ENCODE results near the gene XYLT1. TPM values are rescaled to one million over a fixed set of nuclear protein-coding genes. Genes with fewer than 3 reads are reported as not detected.

Gene XYLT1
- total RNA-seq, 1 donor from 2014 or later = 9.4 TPM

GRCh38 chr16:17278988-17279387, 191.8 kb downstream of the XYLT1 start:
- H3K9ac ChIP-seq (ENCODE audit: low read depth in 1 of 3, low read length in 3 of 3) = no peak overlapping the region
- H3K27ac ChIP-seq (ENCODE audit: low read depth, low read length) = no peak overlapping the region
- H3K36me3 ChIP-seq (ENCODE audit: control insufficient read depth in 3 of 3, insufficient read depth in 3 of 3, low read length in 3 of 3) = no peaks in the 10 kb centered on the region
- H3K4me1 ChIP-seq (ENCODE audit: control insufficient read depth in 3 of 3, insufficient read depth in 3 of 3, low read length in 3 of 3) = peaks cover 0 to 3% (median 3%) of the 10 kb centered on the region in 3 donors
- no peaks in the 10 kb centered on the region for H3K9me3 ChIP-seq (ENCODE audit: control insufficient read depth in 3 of 3, low read length in 3 of 3)
- H3K4me3 ChIP-seq (ENCODE audit: low read length in 3 of 3) = no peak overlapping the region
- no peaks in the 10 kb centered on the region for H3K27me3 ChIP-seq (ENCODE audit: control insufficient read depth in 3 of 3, insufficient read depth in 3 of 3, low read length in 3 of 3)

GRCh38 chr16:17277981-17278381, 192.8 kb downstream of the XYLT1 start:
- no peak overlapping the region for H3K9ac ChIP-seq (ENCODE audit: low read depth in 1 of 3, low read length in 3 of 3)
- no peaks in the 10 kb centered on the region for H3K9me3 ChIP-seq (ENCODE audit: control insufficient read depth in 3 of 3, low read length in 3 of 3)
- H3K4me1 ChIP-seq (ENCODE audit: control insufficient read depth in 3 of 3, insufficient read depth in 3 of 3, low read length in 3 of 3) = peaks cover 0 to 3% (median 3%) of the 10 kb centered on the region in 3 donors
- no peaks in the 10 kb centered on the region for H3K36me3 ChIP-seq (ENCODE audit: control insufficient read depth in 3 of 3, insufficient read depth in 3 of 3, low read length in 3 of 3)
- H3K4me3 ChIP-seq (ENCODE audit: low read length in 3 of 3) = no peak overlapping the region
- no peaks in the 10 kb centered on the region for H3K27me3 ChIP-seq (ENCODE audit: control insufficient read depth in 3 of 3, insufficient read depth in 3 of 3, low read length in 3 of 3)
- no peak overlapping the region for H3K27ac ChIP-seq (ENCODE audit: low read depth, low read length)

- no peaks in the 10 kb centered on the region for H3K27me3 ChIP-seq (ENCODE audit: control insufficient read depth in 3 of 3, insufficient read depth in 3 of 3, low read length in 3 of 3)
- peaks cover under 1 to 9% (median 3%) of the 10 kb centered on the region in 3 donors for H3K4me1 ChIP-seq (ENCODE audit: control insufficient read depth in 3 of 3, insufficient read depth in 3 of 3, low read length in 3 of 3)
- H3K9ac ChIP-seq (ENCODE audit: low read depth in 1 of 3, low read length in 3 of 3) = no peak overlapping the region
- no peak overlapping the region for H3K4me3 ChIP-seq (ENCODE audit: low read length in 3 of 3)
- no peaks in the 10 kb centered on the region for H3K36me3 ChIP-seq (ENCODE audit: control insufficient read depth in 3 of 3, insufficient read depth in 3 of 3, low read length in 3 of 3)
- H3K27ac ChIP-seq (ENCODE audit: low read depth, low read length) = no peak overlapping the region
- H3K9me3 ChIP-seq (ENCODE audit: control insufficient read depth in 3 of 3, low read length in 3 of 3) = no peaks in the 10 kb centered on the region
Observed at GRCh38 chr16:17276610-17277009, 194.2 kb downstream of the XYLT1 start.

- no peaks in the 10 kb centered on the region for H3K27me3 ChIP-seq (ENCODE audit: control insufficient read depth in 3 of 3, insufficient read depth in 3 of 3, low read length in 3 of 3)
- peaks cover 3 to 14% (median 6%) of the 10 kb centered on the region in 3 donors for H3K4me1 ChIP-seq (ENCODE audit: control insufficient read depth in 3 of 3, insufficient read depth in 3 of 3, low read length in 3 of 3)
- no peaks in the 10 kb centered on the region for H3K36me3 ChIP-seq (ENCODE audit: control insufficient read depth in 3 of 3, insufficient read depth in 3 of 3, low read length in 3 of 3)
- no peak overlapping the region for H3K27ac ChIP-seq (ENCODE audit: low read depth, low read length)
- no peaks in the 10 kb centered on the region for H3K9me3 ChIP-seq (ENCODE audit: control insufficient read depth in 3 of 3, low read length in 3 of 3)
- no peak overlapping the region for H3K9ac ChIP-seq (ENCODE audit: low read depth in 1 of 3, low read length in 3 of 3)
- H3K4me3 ChIP-seq (ENCODE audit: low read length in 3 of 3) = no peak overlapping the region
Observed at GRCh38 chr16:17276010-17276530, 194.7 kb downstream of the XYLT1 start.

GRCh38 chr16:17275076-17276009, 195.4 kb downstream of the XYLT1 start:
- H3K9me3 ChIP-seq (ENCODE audit: control insufficient read depth in 3 of 3, low read length in 3 of 3) = no peaks in the 10 kb centered on the region
- no peaks in the 10 kb centered on the region for H3K36me3 ChIP-seq (ENCODE audit: control insufficient read depth in 3 of 3, insufficient read depth in 3 of 3, low read length in 3 of 3)
- H3K27me3 ChIP-seq (ENCODE audit: control insufficient read depth in 3 of 3, insufficient read depth in 3 of 3, low read length in 3 of 3) = no peaks in the 10 kb centered on the region
- H3K9ac ChIP-seq (ENCODE audit: low read depth in 1 of 3, low read length in 3 of 3) = no peak overlapping the region
- H3K4me3 ChIP-seq (ENCODE audit: low read length in 3 of 3) = no peak overlapping the region
- H3K27ac ChIP-seq (ENCODE audit: low read depth, low read length) = no peak overlapping the region
- H3K4me1 ChIP-seq (ENCODE audit: control insufficient read depth in 3 of 3, insufficient read depth in 3 of 3, low read length in 3 of 3) = peaks cover 7 to 21% (median 12%) of the 10 kb centered on the region in 3 donors

GRCh38 chr16:17273142-17273561, 197.6 kb downstream of the XYLT1 start:
- Histone ChIP-seq H3K36me3 (ENCODE audit: control insufficient read depth in 3 of 3, insufficient read depth in 3 of 3, low read length in 3 of 3) (no peaks in the 10 kb centered on the region), H3K9ac (ENCODE audit: low read depth in 1 of 3, low read length in 3 of 3) (no peak overlapping the region), H3K4me3 (ENCODE audit: low read length in 3 of 3) (no peak overlapping the region), H3K9me3 (ENCODE audit: control insufficient read depth in 3 of 3, low read length in 3 of 3) (no peaks in the 10 kb centered on the region), H3K27ac (ENCODE audit: low read depth, low read length) (no peak overlapping the region), H3K4me1 (ENCODE audit: control insufficient read depth in 3 of 3, insufficient read depth in 3 of 3, low read length in 3 of 3) (peaks cover 12 to 31% (median 18%) of the 10 kb centered on the region in 3 donors), H3K27me3 (ENCODE audit: control insufficient read depth in 3 of 3, insufficient read depth in 3 of 3, low read length in 3 of 3) (no peaks in the 10 kb centered on the region)

- Histone ChIP-seq H3K4me1 (ENCODE audit: control insufficient read depth in 3 of 3, insufficient read depth in 3 of 3, low read length in 3 of 3) (peaks cover 8 to 31% (median 18%) of the 10 kb centered on the region in 3 donors), H3K27me3 (ENCODE audit: control insufficient read depth in 3 of 3, insufficient read depth in 3 of 3, low read length in 3 of 3) (no peaks in the 10 kb centered on the region), H3K36me3 (ENCODE audit: control insufficient read depth in 3 of 3, insufficient read depth in 3 of 3, low read length in 3 of 3) (no peaks in the 10 kb centered on the region), H3K27ac (ENCODE audit: low read depth, low read length) (no peak overlapping the region), H3K9ac (ENCODE audit: low read depth in 1 of 3, low read length in 3 of 3) (no peak overlapping the region), H3K4me3 (ENCODE audit: low read length in 3 of 3) (no peak overlapping the region), H3K9me3 (ENCODE audit: control insufficient read depth in 3 of 3, low read length in 3 of 3) (no peaks in the 10 kb centered on the region)
Observed at GRCh38 chr16:17272716-17273115, 198.0 kb downstream of the XYLT1 start.

GRCh38 chr16:17271687-17272086, 199.1 kb downstream of the XYLT1 start:
- Histone ChIP-seq H3K9me3 (ENCODE audit: control insufficient read depth in 3 of 3, low read length in 3 of 3) (no peaks in the 10 kb centered on the region), H3K36me3 (ENCODE audit: control insufficient read depth in 3 of 3, insufficient read depth in 3 of 3, low read length in 3 of 3) (no peaks in the 10 kb centered on the region), H3K27ac (ENCODE audit: low read depth, low read length) (peak overlapping the region; percentile 65), H3K27me3 (ENCODE audit: control insufficient read depth in 3 of 3, insufficient read depth in 3 of 3, low read length in 3 of 3) (no peaks in the 10 kb centered on the region), H3K9ac (ENCODE audit: low read depth in 1 of 3, low read length in 3 of 3) (no peak overlapping the region), H3K4me1 (ENCODE audit: control insufficient read depth in 3 of 3, insufficient read depth in 3 of 3, low read length in 3 of 3) (peaks cover 14 to 37% (median 21%) of the 10 kb centered on the region in 3 donors), H3K4me3 (ENCODE audit: low read length in 3 of 3) (no peak overlapping the region)

- no peaks in the 10 kb centered on the region for H3K27me3 ChIP-seq (ENCODE audit: control insufficient read depth in 3 of 3, insufficient read depth in 3 of 3, low read length in 3 of 3)
- peak overlapping the region; percentile 65 for H3K27ac ChIP-seq (ENCODE audit: low read depth, low read length)
- H3K4me3 ChIP-seq (ENCODE audit: low read length in 3 of 3) = peak overlapping the region in 2 of 3 donors; percentile 50 to 64
Observed at GRCh38 chr16:17270683-17271109, 200.1 kb downstream of the XYLT1 start.

GRCh38 chr16:17270111-17270510, 200.6 kb downstream of the XYLT1 start:
- H3K27ac ChIP-seq (ENCODE audit: low read depth, low read length) = peak overlapping the region; percentile 65

More at GRCh38 chr16:17270683-17271109, 200.1 kb downstream of the XYLT1 start:
- H3K36me3 ChIP-seq (ENCODE audit: control insufficient read depth in 3 of 3, insufficient read depth in 3 of 3, low read length in 3 of 3) = no peaks in the 10 kb centered on the region
- H3K4me1 ChIP-seq (ENCODE audit: control insufficient read depth in 3 of 3, insufficient read depth in 3 of 3, low read length in 3 of 3) = peaks cover 15 to 44% (median 21%) of the 10 kb centered on the region in 3 donors
- peak overlapping the region in 2 of 3 donors; percentile 5 to 36 for H3K9ac ChIP-seq (ENCODE audit: low read depth in 1 of 3, low read length in 3 of 3)
- no peaks in the 10 kb centered on the region for H3K9me3 ChIP-seq (ENCODE audit: control insufficient read depth in 3 of 3, low read length in 3 of 3)

More at GRCh38 chr16:17270111-17270510, 200.6 kb downstream of the XYLT1 start:
- no peaks in the 10 kb centered on the region for H3K27me3 ChIP-seq (ENCODE audit: control insufficient read depth in 3 of 3, insufficient read depth in 3 of 3, low read length in 3 of 3)
- H3K4me3 ChIP-seq (ENCODE audit: low read length in 3 of 3) = peak overlapping the region in 2 of 3 donors; percentile 50 to 64
- no peaks in the 10 kb centered on the region for H3K36me3 ChIP-seq (ENCODE audit: control insufficient read depth in 3 of 3, insufficient read depth in 3 of 3, low read length in 3 of 3)
- peak overlapping the region; percentile 5 to 60 (median 36) for H3K9ac ChIP-seq (ENCODE audit: low read depth in 1 of 3, low read length in 3 of 3)
- no peaks in the 10 kb centered on the region for H3K9me3 ChIP-seq (ENCODE audit: control insufficient read depth in 3 of 3, low read length in 3 of 3)
- peaks cover 15 to 41% (median 21%) of the 10 kb centered on the region in 3 donors for H3K4me1 ChIP-seq (ENCODE audit: control insufficient read depth in 3 of 3, insufficient read depth in 3 of 3, low read length in 3 of 3)
